ENCODE measurements around the gene CRCP. TPM values are rescaled to one million over a fixed set of nuclear protein-coding genes. Genes with fewer than 3 reads are reported as not detected.

The CRCP gene
- total and polyA plus RNA-seq, 2 of the 13 experiments (the other 11 are each of a cell fraction or from before 2014, with no cell fraction given): 22.7 to 31.0 TPM

DNA sequence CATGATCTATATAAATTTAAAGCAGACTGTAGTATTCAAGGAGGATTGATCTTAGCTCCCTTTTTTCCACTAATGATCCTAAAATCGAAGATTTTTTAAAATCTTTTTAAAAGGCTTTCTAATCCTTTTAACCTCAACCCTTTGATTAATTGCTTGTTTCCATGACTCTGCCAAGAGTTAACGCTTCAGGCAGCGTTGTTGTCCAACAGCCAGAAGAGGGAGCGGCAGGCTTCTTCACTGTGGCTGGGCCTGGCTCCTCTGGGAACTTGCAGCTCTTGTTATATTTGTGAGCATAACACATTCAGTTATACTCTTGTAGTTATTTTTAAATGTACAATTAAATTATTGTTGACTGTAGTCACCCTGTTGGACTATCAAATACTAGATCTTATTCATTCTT is 26.3 kb downstream of the CRCP start (continued):
- TF ChIP-seq, protein P1, sequence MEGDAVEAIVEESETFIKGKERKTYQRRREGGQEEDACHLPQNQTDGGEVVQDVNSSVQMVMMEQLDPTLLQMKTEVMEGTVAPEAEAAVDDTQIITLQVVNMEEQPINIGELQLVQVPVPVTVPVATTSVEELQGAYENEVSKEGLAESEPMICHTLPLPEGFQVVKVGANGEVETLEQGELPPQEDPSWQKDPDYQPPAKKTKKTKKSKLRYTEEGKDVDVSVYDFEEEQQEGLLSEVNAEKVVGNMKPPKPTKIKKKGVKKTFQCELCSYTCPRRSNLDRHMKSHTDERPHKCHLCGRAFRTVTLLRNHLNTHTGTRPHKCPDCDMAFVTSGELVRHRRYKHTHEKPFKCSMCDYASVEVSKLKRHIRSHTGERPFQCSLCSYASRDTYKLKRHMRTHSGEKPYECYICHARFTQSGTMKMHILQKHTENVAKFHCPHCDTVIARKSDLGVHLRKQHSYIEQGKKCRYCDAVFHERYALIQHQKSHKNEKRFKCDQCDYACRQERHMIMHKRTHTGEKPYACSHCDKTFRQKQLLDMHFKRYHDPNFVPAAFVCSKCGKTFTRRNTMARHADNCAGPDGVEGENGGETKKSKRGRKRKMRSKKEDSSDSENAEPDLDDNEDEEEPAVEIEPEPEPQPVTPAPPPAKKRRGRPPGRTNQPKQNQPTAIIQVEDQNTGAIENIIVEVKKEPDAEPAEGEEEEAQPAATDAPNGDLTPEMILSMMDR (CRISPR knock-in tag; IDR thresholded peaks at IDR 0.05): peak; percentile 75
- TF ChIP-seq ARID2 (CRISPR knock-in tag; IDR thresholded peaks at IDR 0.05; ENCODE audit: borderline replicate concordance) (no peak), ZFP1 (CRISPR knock-in tag; IDR thresholded peaks at IDR 0.05) (no peak), ZFP37 (CRISPR knock-in tag; IDR thresholded peaks at IDR 0.05; ENCODE audit: borderline replicate concordance) (no peak), ELF1 (CRISPR knock-in tag; IDR thresholded peaks at IDR 0.05) (no peak), ZNF446 (CRISPR knock-in tag; IDR thresholded peaks at IDR 0.05) (no peak), ZNF501 (CRISPR knock-in tag; IDR thresholded peaks at IDR 0.05) (no peak), STAG1 (CRISPR knock-in tag; IDR thresholded peaks at IDR 0.05) (peak; percentile 83), SIX1 (CRISPR knock-in tag; IDR thresholded peaks at IDR 0.05; ENCODE audit: borderline replicate concordance) (no peak), AHR (CRISPR knock-in tag; IDR thresholded peaks at IDR 0.05) (no peak), FOXK2 (IDR thresholded peaks at IDR 0.05) (no peak), ZNF143 (CRISPR knock-in tag; IDR thresholded peaks at IDR 0.05) (no peak), MTA1 (CRISPR knock-in tag; IDR thresholded peaks at IDR 0.05; ENCODE audit: borderline replicate concordance) (no peak), EHMT2 (IDR thresholded peaks at IDR 0.05; ENCODE audit: borderline replicate concordance, low read depth, low read length) (no peak), SMC3 (IDR thresholded peaks at IDR 0.05; ENCODE audit: low read length) (peak; percentile 72), TBX3 (IDR thresholded peaks at IDR 0.05; ENCODE audit: borderline replicate concordance) (no peak), RBM39 (IDR thresholded peaks at IDR 0.05; ENCODE audit: low read depth, low read length, poor library complexity, severe bottlenecking) (no peak), ZSCAN30 (CRISPR knock-in tag; IDR thresholded peaks at IDR 0.05) (no peak), RFX3 (CRISPR knock-in tag; IDR thresholded peaks at IDR 0.05) (no peak), NFE2L1 (CRISPR knock-in tag; IDR thresholded peaks at IDR 0.05; ENCODE audit: borderline replicate concordance) (no peak), YY1 (IDR thresholded peaks at IDR 0.05; ENCODE audit: insufficient read depth, insufficient replicate concordance, low read depth, low read length) (no peak), CBFB (CRISPR knock-in tag; IDR thresholded peaks at IDR 0.05) (no peak), NFE2L2 (IDR thresholded peaks at IDR 0.05; ENCODE audit: low read length) (no peak), RXRA (CRISPR knock-in tag; IDR thresholded peaks at IDR 0.05) (no peak), MTA3 (CRISPR knock-in tag; IDR thresholded peaks at IDR 0.05) (no peak)
- TF ChIP-seq, protein P2, sequence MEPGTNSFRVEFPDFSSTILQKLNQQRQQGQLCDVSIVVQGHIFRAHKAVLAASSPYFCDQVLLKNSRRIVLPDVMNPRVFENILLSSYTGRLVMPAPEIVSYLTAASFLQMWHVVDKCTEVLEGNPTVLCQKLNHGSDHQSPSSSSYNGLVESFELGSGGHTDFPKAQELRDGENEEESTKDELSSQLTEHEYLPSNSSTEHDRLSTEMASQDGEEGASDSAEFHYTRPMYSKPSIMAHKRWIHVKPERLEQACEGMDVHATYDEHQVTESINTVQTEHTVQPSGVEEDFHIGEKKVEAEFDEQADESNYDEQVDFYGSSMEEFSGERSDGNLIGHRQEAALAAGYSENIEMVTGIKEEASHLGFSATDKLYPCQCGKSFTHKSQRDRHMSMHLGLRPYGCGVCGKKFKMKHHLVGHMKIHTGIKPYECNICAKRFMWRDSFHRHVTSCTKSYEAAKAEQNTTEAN (CRISPR knock-in tag; conservative IDR thresholded peaks at IDR 0.05): no peak
- TF ChIP-seq, protein P3, sequence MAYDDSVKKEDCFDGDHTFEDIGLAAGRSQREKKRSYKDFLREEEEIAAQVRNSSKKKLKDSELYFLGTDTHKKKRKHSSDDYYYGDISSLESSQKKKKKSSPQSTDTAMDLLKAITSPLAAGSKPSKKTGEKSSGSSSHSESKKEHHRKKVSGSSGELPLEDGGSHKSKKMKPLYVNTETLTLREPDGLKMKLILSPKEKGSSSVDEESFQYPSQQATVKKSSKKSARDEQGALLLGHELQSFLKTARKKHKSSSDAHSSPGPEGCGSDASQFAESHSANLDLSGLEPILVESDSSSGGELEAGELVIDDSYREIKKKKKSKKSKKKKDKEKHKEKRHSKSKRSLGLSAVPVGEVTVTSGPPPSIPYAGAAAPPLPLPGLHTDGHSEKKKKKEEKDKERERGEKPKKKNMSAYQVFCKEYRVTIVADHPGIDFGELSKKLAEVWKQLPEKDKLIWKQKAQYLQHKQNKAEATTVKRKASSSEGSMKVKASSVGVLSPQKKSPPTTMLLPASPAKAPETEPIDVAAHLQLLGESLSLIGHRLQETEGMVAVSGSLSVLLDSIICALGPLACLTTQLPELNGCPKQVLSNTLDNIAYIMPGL (CRISPR knock-in tag; IDR thresholded peaks at IDR 0.05; ENCODE audit: borderline replicate concordance in 1 of 2, low read depth in 1 of 2): no peak
- TF ChIP-seq, protein P4, sequence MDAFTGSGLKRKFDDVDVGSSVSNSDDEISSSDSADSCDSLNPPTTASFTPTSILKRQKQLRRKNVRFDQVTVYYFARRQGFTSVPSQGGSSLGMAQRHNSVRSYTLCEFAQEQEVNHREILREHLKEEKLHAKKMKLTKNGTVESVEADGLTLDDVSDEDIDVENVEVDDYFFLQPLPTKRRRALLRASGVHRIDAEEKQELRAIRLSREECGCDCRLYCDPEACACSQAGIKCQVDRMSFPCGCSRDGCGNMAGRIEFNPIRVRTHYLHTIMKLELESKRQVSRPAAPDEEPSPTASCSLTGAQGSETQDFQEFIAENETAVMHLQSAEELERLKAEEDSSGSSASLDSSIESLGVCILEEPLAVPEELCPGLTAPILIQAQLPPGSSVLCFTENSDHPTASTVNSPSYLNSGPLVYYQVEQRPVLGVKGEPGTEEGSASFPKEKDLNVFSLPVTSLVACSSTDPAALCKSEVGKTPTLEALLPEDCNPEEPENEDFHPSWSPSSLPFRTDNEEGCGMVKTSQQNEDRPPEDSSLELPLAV (CRISPR knock-in tag; conservative IDR thresholded peaks at IDR 0.05; ENCODE audit: low read depth): no peak

Data from HepG2 (cell line).